Neural crest cell (in vitro differentiated cells): ENCODE data around the gene C2CD4D. TPM values are rescaled to one million over a fixed set of nuclear protein-coding genes. Genes with fewer than 3 reads are reported as not detected.
A peak's percentile ranks its signal among the peaks of the same experiment; 100 is the strongest.

Source experiments
- DNase-seq: peaks from one replicate; pipeline ENCODE4 v3.0.0; 2021; ENCODE audit warnings: low read depth, mixed read lengths, low spot score
- H3K27ac Mint-ChIP-seq: one replicate; pipeline ENCODE4 v1.8.0; 2021; ENCODE audit warnings: mild to moderate bottlenecking, mixed read lengths; ENCODE audit not compliant: unreplicated experiment
- H3K27me3 Mint-ChIP-seq: 2 replicates; pipeline ENCODE4 v1.8.0; 2021; ENCODE audit warnings: low read depth, mild to moderate bottlenecking, mixed read lengths
- H3K36me3 Mint-ChIP-seq: 2 replicates; pipeline ENCODE4 v1.8.0; 2021; ENCODE audit warnings: low read depth, mild to moderate bottlenecking, mixed read lengths
- H3K4me1 Mint-ChIP-seq: 2 replicates; pipeline ENCODE4 v1.8.0; 2021; ENCODE audit warnings: mixed read lengths
- H3K4me3 Mint-ChIP-seq: one replicate; pipeline ENCODE4 v1.8.0; 2021; ENCODE audit warnings: mild to moderate bottlenecking, mixed read lengths
- H3K9me3 Mint-ChIP-seq: 2 replicates; pipeline ENCODE4 v1.8.0; 2021; ENCODE audit warnings: mixed read lengths
- total RNA-seq: library from RNA; stranded (reverse); gene quantifications from 2 replicates; pipeline ENCODE4 v1.2.1, GENCODE V29; 2021
- TF ChIP-seq, protein P1 (sequence below): fragments of 200-600 bp; sonication (generic); conservative IDR thresholded peaks from 2 replicates; pipeline ENCODE4 v1.5.0; 2021; ENCODE audit warnings: antibody characterized with exemption, mild to moderate bottlenecking

C2CD4D gene
- total RNA-seq, 1 donor from 2014 or later = 0.40 TPM

DNA sequence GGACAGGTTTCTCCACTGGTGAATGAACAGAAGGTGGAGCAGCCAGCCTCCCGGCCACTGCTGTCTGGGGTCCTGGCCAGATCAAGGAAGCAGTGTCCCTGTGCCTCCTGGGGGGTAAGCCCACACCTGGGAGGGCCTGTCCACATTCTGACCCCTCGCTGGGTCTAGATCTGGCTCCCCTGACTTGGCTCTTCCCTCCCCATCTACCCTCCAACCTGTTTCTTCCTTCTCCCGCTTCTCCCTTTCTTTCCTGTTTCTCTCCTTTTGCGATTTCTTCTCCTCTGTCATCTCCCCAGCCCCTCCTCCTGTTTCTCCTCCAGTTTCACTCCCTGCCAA, 8.4 kb downstream of the C2CD4D start:
- Mint-ChIP-seq H3K36me3 (no peaks in the 10 kb centered on the region), H3K9me3 (no peaks in the 10 kb centered on the region), H3K4me1 (peaks cover 32% of the 10 kb centered on the region), H3K27ac (no peak overlapping the region), H3K27me3 (peaks cover 14% of the 10 kb centered on the region), H3K4me3 (no peak overlapping the region)
- TF ChIP-seq, protein P1, sequence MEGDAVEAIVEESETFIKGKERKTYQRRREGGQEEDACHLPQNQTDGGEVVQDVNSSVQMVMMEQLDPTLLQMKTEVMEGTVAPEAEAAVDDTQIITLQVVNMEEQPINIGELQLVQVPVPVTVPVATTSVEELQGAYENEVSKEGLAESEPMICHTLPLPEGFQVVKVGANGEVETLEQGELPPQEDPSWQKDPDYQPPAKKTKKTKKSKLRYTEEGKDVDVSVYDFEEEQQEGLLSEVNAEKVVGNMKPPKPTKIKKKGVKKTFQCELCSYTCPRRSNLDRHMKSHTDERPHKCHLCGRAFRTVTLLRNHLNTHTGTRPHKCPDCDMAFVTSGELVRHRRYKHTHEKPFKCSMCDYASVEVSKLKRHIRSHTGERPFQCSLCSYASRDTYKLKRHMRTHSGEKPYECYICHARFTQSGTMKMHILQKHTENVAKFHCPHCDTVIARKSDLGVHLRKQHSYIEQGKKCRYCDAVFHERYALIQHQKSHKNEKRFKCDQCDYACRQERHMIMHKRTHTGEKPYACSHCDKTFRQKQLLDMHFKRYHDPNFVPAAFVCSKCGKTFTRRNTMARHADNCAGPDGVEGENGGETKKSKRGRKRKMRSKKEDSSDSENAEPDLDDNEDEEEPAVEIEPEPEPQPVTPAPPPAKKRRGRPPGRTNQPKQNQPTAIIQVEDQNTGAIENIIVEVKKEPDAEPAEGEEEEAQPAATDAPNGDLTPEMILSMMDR = no peak
- no peak for DNase-seq

DNA sequence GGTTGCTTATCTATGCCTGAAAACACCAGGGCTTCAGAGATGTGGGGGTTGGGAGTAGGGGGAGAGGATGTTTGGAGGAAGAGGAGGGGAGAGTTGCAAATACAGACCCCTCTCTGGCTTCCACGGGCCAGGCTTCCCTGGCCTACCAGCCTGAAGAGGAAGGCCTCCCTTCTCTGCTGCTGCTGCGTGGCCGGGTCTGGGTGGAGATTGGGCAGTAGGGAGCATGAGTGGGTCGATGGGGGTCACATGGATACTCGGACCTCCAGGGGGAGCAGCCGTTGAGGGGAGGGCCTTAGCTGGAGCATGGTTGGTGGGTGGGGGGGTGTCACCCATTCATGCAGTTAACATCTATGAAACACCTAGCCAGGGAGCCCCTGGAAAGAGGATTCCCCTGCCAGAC, 9.6 kb downstream of the C2CD4D start:
- no peak overlapping the region for H3K4me3 Mint-ChIP-seq

DNA sequence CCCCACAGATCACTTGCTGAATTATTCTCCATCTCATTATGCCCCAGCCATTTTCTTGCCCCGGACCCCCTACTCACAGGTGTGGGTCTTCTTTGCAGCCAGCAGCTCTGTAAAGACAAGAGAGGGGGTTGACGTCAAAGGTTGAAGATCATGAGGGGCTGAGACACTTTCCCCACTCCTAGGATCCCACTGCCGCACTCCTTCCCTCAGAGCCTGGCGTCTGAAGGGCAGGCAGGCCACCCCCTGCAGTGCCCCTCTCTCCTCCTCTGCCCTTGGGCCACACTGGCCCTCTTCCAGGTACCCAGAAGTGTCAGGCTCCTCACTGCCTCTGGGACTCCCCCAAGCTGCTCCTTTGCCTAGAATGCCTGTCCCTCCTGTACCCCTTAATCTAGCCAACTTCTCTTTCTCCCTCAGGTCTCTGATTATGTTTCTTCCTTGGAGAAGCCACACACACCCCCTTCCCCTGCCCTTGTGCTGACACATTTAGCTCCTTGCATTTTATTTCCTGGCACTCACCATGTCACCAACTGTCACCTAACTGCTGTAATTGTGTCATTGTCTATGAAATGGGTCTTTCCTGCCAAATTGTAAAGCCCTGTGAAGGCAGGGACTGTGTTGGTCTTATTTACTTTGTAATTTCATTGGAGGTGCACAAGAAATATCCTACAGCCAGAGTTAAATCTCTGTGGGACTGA, 10.1 kb downstream of the C2CD4D start:
- Mint-ChIP-seq H3K27me3 (peaks cover 4% of the 10 kb centered on the region), H3K4me1 (peaks cover 36% of the 10 kb centered on the region), H3K4me3 (peak overlapping the region; percentile 73), H3K27ac (peak overlapping the region; percentile 97), H3K9me3 (no peaks in the 10 kb centered on the region), H3K36me3 (no peaks in the 10 kb centered on the region)
- TF ChIP-seq, protein P1 = no peak
- no peak for DNase-seq

More for the DNA sequence above, 9.6 kb downstream of the C2CD4D start:
- Mint-ChIP-seq H3K9me3 (no peaks in the 10 kb centered on the region), H3K27me3 (peaks cover 4% of the 10 kb centered on the region), H3K36me3 (no peaks in the 10 kb centered on the region), H3K4me1 (peaks cover 36% of the 10 kb centered on the region), H3K27ac (no peak overlapping the region)
- no peak for DNase-seq
- TF ChIP-seq, protein P1 = no peak

DNA sequence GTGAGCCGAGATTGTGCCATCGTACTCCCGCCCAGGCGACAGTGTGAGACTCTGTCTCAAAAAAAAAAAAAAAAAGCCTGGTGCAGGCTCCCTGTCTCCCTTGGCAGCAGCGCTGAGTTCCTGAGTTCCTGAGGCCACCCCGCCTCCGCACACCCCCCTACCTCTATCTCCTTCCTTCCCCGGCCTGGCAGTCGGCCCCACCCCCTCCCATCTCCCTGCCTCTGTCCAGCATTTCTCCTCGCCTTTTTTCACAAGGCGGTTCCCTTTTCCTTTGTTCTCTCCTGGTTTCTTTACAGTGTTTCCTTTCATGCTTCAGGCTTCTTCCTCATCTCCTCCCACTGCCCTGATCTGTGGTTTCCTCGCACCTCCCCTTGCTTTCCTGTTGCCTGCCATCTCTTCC, 10.7 kb downstream of the C2CD4D start:
- Mint-ChIP-seq H3K27ac (peak overlapping the region; percentile 97), H3K4me3 (peak overlapping the region; percentile 73), H3K27me3 (peaks cover 4% of the 10 kb centered on the region), H3K4me1 (peaks cover 36% of the 10 kb centered on the region), H3K9me3 (no peaks in the 10 kb centered on the region), H3K36me3 (no peaks in the 10 kb centered on the region)
- DNase-seq = no peak
- TF ChIP-seq, protein P1 = no peak

DNA sequence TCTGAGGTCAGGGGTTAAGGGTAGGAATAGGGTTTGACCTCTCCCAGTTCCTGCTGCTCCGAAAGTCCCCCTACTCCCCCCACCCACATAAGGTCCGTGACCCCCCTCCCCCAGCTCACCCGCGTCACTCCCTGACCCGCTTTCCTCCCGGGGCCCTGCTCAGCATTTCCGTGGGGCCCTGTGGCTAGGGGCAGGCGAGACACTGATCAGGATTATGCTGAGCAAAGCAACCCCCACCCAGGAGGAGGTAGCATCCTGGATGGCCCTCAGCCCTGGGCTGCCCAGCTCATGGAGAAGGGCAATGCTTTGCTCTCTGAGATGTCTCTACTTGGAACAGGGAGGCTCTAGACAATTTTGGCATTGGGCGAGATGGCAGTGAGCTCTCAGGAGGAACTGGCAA, 11.8 kb downstream of the C2CD4D start:
- H3K4me1 Mint-ChIP-seq = peaks cover 31% of the 10 kb centered on the region
- peak overlapping the region; percentile 44 for H3K4me3 Mint-ChIP-seq
- no peaks in the 10 kb centered on the region for H3K36me3 Mint-ChIP-seq
- no peak for DNase-seq
- H3K27me3 Mint-ChIP-seq = peaks cover 4% of the 10 kb centered on the region
- TF ChIP-seq, protein P1 = no peak
- H3K27ac Mint-ChIP-seq = peak overlapping the region; percentile 19
- H3K9me3 Mint-ChIP-seq = no peaks in the 10 kb centered on the region
